Measurements from ENCODE around the gene EMC7. TPM values are rescaled to one million over a fixed set of nuclear protein-coding genes. Genes with fewer than 3 reads are reported as not detected.
"Not testable (repeated sequence)": the region's sequence is repeated elsewhere in the genome, so short reads cannot be mapped to it uniquely, and the experiment has no call there.

The EMC7 gene
- polyA plus RNA-seq = 100 to 1,000 TPM; 132 to 209 (median 169) TPM

DNA sequence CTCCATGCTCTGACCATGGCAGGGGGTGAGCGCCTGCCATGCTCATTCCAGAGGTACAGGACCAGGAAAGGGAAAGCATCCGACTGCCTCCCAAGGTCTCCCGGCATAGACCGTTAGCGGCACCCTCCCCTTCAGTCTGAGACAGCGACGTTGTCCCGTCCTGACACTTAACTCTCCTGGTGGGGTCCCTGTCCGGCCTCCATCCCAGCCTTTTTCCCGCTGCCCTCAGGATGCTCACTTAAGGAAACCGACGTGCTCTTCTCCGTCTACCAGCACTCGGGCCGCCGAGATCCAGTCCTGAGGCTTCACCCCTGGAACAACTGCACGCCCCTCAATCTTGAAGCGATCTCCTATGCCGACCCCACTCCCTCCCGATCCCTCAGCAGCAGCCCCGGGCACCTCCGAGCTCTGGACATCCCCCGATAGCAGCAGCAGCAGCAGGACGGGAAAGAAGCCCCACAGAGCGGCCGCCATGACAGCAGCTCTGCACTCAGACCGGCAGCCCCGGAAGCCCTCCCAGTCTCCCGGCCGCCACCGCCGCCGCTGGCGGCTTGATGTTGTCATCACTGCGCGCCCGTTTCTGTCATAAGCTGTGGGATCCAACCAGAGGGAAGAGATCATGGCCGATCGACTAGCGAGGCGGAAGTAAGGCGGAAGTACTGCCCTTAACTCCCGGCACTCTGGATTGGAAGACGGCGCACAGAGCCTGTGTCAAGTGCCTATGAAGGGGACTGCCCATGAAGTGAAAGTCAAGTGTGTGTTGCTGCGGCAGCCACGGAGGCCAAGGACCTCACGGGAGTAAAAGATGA lies at the start of gene EMC7, which contains the start of gene PGBD4:
Gene EMC7, minus strand, starts transcription at position 497 of the 809 bp plus-strand sequence. Its CDS starts 23 bp downstream, at position 474.
Gene PGBD4, plus strand, starts transcription at position 718 of the 809 bp plus-strand sequence. CDS start 449 bp downstream, outside the sequence.
- Mint-ChIP-seq H3K4me3 (peak within 1 kb of the TSS; percentile 95 to 99 (median 97)), H3K27me3 (ENCODE audit: low read depth in 3 of 3) (peaks cover 4 to 10% (median 9%) of the 10 kb centered on the region in 3 donors), H3K9me3 (peaks cover 0 to 7% (median 0%) of the 10 kb centered on the region in 6 donors), H3K36me3 (peaks cover 5 to 12% (median 8%) of the 10 kb centered on the region in 3 donors), H3K27ac (peak within 1 kb of the TSS; percentile 96 to 99 (median 98)), H3K4me1 (peaks cover 36 to 59% of the 10 kb centered on the region in 2 donors)
- DNase-seq = peak; percentile 98 to 99 (median 98)

DNA sequence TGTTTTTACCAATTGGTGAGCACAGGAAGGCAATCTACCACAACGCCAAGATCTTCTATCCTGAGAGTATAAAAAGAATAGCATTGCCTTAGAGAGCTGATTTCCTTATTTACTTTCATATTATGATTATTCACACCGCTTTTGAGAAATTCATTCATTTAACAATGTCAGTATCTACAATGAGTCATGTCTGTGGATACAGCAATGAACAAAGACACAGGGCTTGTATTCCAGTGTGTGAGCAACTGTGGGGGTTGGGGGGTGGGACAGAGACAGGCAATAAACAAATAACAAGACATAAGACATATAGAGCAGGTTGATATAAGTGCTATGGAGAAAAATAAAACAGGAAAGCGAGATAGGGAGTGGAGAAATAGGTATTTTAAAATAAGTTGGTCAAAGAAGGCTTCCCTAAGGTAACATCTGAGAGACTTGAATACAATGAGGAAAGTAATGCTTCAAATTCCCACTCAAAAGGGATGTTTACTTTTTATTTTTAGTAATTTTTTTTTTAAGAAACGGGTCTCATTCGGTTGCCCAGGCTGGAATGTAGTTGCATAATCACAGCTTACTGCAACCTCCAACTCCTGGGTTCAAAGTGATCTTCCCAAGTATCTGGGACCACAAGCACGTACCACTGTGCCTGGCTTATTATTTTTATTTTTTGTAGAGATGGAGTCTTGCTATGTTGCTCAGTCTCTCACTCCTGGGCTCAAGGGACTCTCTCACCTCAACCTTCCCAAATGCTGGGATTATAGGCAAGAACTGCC lies 45.9 kb upstream of the EMC7 start:
- no peak for DNase-seq
- Mint-ChIP-seq H3K27ac (peak overlapping the region in 1 of 6 donors; percentile 78), H3K27me3 (ENCODE audit: low read depth in 3 of 3) (no peaks in the 10 kb centered on the region), H3K9me3 (no peaks in the 10 kb centered on the region), H3K4me1 (no peaks in the 10 kb centered on the region), H3K4me3 (no peak overlapping the region), H3K36me3 (peaks cover 15 to 26% (median 24%) of the 10 kb centered on the region in 3 donors)

DNA sequence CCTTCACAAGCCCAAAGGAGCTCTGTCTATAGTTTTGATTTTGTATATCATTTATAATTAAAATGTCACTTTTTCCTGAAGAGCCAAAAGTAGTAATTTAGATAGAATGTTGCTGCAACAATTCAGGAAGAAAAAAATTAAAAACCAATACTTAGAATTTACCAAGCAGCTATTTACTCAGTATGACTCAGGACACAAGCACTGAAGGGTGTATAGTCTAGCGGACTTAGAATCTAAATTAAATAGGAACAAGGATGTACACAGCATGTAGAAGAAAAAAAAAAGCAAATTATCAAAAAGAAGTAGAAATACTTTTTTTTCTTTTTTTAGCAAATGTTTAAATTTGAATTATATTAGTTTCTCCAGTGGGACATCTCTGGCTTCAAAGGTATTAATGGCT lies 31.8 kb upstream of the EMC7 start:
- peaks cover 0 to 5% (median 0%) of the 10 kb centered on the region in 3 donors for H3K36me3 Mint-ChIP-seq
- H3K9me3 Mint-ChIP-seq = peaks cover 0 to 2% (median 0%) of the 10 kb centered on the region in 6 donors
- H3K27me3 Mint-ChIP-seq (ENCODE audit: low read depth in 3 of 3) = no peaks in the 10 kb centered on the region

DNA sequence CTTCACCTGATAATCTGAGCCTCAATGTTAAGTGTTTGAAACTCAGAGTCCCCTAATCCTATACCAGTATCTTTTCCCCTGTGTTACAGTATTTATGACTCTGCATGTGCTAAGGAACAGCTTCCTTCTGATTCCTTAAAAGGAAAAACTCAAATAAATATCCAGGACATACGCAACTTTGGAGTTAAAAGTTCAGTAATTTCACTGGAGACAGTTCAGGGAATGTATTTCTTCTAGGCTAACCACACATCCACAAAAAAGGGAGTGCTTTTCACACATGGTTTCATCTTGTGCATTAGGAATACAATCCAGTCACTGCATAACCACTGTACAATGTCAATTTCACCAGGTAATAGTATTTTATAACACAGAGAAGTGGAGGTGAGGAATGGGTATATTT lies 31.2 kb upstream of the EMC7 start:
- Mint-ChIP-seq H3K4me3 (no peak overlapping the region), H3K27me3 (ENCODE audit: low read depth in 3 of 3) (no peaks in the 10 kb centered on the region), H3K4me1 (peaks cover 0 to 2% of the 10 kb centered on the region in 2 donors), H3K36me3 (peaks cover 0 to 5% (median 0%) of the 10 kb centered on the region in 3 donors), H3K27ac (no peak overlapping the region), H3K9me3 (peaks cover 0 to 2% (median 0%) of the 10 kb centered on the region in 6 donors)
- DNase-seq = no peak

More for the DNA sequence above, 31.8 kb upstream of the EMC7 start:
- Mint-ChIP-seq H3K4me1 (no peaks in the 10 kb centered on the region), H3K4me3 (no peak overlapping the region), H3K27ac (no peak overlapping the region)
- DNase-seq = no peak

DNA sequence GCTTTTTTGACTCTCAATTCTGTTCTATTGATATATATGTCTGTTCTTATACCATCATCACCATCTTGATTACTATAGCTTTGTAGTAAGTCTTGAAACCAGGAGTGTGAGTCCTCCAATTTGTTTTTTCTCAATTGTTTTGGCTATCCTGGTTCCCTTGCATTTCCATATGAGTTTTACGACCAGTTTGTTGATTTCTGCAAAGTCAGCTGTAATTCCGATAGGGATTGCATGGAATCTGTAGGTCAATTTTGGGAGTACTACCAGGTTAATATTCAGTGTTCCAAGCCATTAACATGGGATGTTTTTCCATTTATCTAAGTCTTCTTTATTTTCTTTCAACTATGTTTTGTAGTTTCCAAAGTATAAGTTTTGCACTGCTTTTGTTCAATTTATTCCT lies 27.2 kb upstream of the EMC7 start:
- Mint-ChIP-seq H3K27ac (no peak overlapping the region), H3K9me3 (peaks cover 0 to 2% (median 0%) of the 10 kb centered on the region in 6 donors), H3K4me3 (no peak overlapping the region)

DNA sequence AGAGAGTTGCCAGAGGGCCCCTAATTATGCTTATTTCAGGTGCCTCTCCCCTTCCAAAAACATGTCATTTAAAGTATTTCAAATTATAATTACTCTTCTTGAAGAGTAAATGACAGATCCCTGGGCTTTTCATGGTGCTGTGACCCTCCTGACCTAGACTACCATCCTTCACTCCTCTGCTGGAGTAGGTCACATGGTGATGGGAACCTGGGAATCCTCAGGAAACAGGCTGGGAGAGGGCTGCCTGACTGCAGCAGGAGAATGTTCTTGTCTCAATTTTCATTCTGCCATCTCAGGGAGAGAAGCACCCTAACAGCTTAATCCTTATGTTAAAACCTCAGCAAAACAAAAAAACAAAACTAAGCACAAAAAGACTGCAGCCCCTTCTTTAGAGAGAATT lies 24.9 kb upstream of the EMC7 start:
- Mint-ChIP-seq H3K27me3 (ENCODE audit: low read depth in 3 of 3) (peaks cover 4% of the 10 kb centered on the region in 3 donors), H3K36me3 (no peaks in the 10 kb centered on the region), H3K27ac (no peak overlapping the region), H3K4me1 (peaks cover 0 to 7% of the 10 kb centered on the region in 2 donors), H3K4me3 (no peak overlapping the region), H3K9me3 (peaks cover 0 to 2% (median 0%) of the 10 kb centered on the region in 6 donors)
- DNase-seq = no peak

More for the DNA sequence above, 27.2 kb upstream of the EMC7 start:
- DNase-seq = no peak
- H3K4me1 Mint-ChIP-seq = peaks cover 0 to 7% of the 10 kb centered on the region in 2 donors
- H3K27me3 Mint-ChIP-seq (ENCODE audit: low read depth in 3 of 3) = peaks cover 0 to 3% (median 2%) of the 10 kb centered on the region in 3 donors
- H3K36me3 Mint-ChIP-seq = no peaks in the 10 kb centered on the region

DNA sequence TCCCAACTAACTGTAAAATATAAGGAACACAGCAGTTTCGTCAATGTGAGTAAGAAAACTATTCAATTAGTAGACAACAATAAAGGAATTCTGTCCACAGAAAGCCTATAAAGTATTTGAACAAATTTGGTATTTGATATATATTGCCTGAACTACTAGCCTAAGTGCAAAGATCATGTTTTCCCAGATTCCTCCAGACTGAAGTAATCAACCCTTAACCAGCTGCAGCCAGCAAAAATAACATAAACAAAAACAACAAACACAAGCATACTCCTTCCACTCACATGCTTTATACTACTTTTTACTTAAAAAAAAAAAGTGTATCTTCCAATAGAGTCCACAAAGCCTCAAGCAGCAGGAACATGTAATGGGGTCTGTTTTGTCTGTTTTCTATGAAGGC lies 24.3 kb upstream of the EMC7 start:
- no peak for DNase-seq
- Mint-ChIP-seq H3K27ac (no peak overlapping the region), H3K4me1 (peaks cover 0 to 7% of the 10 kb centered on the region in 2 donors), H3K36me3 (no peaks in the 10 kb centered on the region), H3K4me3 (no peak overlapping the region), H3K9me3 (peaks cover 0 to 3% (median 0%) of the 10 kb centered on the region in 6 donors), H3K27me3 (ENCODE audit: low read depth in 3 of 3) (peaks cover 4 to 9% (median 4%) of the 10 kb centered on the region in 3 donors)

DNA sequence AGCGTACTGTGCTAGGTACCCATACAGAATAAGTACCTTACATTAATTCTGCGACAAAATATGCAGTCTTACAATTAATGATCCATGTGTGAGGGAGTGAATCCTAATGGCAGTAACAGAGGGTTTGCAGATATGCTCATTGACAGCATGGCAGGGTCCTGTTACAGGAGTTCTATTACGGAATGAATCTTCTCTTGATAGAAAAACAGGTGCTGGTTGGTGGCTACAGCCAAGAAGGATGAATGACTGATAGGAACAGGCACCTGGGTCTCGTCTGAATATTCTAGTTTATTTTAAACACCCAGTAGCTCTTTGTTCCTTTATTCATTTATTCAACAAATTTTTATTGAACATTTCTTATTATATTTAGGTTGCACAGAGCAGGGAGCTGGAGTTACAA lies 23.0 kb upstream of the EMC7 start:
- Mint-ChIP-seq H3K27ac (no peak overlapping the region), H3K4me1 (peaks cover 0 to 7% of the 10 kb centered on the region in 2 donors), H3K27me3 (ENCODE audit: low read depth in 3 of 3) (peaks cover 4 to 13% (median 8%) of the 10 kb centered on the region in 3 donors), H3K4me3 (no peak overlapping the region), H3K9me3 (peaks cover 0 to 3% (median 0%) of the 10 kb centered on the region in 6 donors), H3K36me3 (peaks cover 0 to 4% (median 0%) of the 10 kb centered on the region in 3 donors)
- DNase-seq = no peak

DNA sequence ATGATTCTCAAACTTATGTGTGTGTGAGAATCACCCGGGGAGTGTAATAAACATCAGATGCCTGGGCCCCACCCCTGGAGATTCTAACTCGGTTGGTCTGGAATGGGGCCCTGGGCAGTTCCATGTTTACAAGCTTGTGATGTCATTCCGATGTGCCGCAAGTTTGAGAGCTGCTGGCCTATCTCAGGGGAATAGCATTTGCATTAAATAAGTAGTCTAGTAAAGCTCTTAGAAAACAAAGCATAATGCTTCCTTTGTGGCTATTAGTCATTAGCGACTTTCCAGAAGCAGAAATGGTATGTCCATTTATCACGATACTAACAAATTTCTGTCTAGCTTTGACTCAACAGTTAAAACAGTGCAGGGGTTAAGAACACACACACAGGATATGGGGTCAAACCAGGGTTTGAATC lies 21.1 kb upstream of the EMC7 start:
- Mint-ChIP-seq H3K27me3 (ENCODE audit: low read depth in 3 of 3) (peaks cover 4 to 19% (median 11%) of the 10 kb centered on the region in 3 donors), H3K4me3 (no peak overlapping the region), H3K9me3 (peaks cover 0 to 2% (median 0%) of the 10 kb centered on the region in 6 donors), H3K27ac (no peak overlapping the region), H3K36me3 (peaks cover 0 to 4% (median 0%) of the 10 kb centered on the region in 3 donors), H3K4me1 (peaks cover 0 to 4% of the 10 kb centered on the region in 2 donors)
- no peak for DNase-seq

DNA sequence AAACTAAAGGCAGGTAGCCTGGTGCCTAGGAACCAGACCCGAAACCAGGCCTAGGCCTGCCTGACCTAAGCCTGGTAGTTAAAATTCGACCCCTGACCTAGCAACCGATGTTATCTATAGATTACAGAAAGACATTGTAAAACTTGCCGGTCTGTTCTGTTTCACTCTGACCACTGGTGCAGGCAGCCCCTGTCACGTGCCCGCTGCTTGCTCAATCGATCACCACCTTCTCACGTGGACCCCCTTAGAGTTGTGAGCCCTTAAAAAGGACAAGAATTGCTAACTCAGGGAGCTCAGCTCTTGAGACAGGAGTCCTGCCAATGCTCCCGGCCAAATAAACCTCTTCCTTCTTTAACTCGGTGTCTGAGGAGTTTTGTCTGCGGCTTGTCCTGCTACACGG lies 20.1 kb upstream of the EMC7 start:
- not testable (repeated sequence) for H3K4me3 Mint-ChIP-seq, H3K36me3 Mint-ChIP-seq, H3K9me3 Mint-ChIP-seq, H3K4me1 Mint-ChIP-seq, H3K27ac Mint-ChIP-seq, DNase-seq
- peaks cover 6 to 22% (median 9%) of the 10 kb centered on the region in 3 donors for H3K27me3 Mint-ChIP-seq (ENCODE audit: low read depth in 3 of 3)

DNA sequence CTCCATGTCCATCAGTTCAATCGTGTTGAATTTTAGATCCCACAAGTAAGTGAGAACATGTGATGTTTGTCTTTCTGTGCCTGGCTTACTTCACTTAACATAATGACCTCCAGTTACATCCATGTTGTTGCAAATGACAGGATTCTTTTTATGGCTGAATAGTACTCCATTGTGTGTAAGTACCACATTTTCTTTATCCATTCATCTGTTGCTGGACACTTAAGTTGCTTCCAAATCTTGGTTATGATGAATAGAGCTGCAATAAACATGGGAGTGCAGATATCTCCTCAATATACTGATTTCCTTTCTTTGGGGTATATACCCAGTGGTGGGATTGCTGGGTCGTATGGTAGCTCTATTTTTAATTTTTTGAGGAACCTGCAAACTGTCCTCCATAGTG lies 18.8 kb upstream of the EMC7 start:
- H3K9me3 Mint-ChIP-seq, H3K36me3 Mint-ChIP-seq, H3K27ac Mint-ChIP-seq, H3K4me3 Mint-ChIP-seq, DNase-seq, H3K4me1 Mint-ChIP-seq: not testable (repeated sequence)
- peaks cover 6 to 23% (median 9%) of the 10 kb centered on the region in 3 donors for H3K27me3 Mint-ChIP-seq (ENCODE audit: low read depth in 3 of 3)

DNA sequence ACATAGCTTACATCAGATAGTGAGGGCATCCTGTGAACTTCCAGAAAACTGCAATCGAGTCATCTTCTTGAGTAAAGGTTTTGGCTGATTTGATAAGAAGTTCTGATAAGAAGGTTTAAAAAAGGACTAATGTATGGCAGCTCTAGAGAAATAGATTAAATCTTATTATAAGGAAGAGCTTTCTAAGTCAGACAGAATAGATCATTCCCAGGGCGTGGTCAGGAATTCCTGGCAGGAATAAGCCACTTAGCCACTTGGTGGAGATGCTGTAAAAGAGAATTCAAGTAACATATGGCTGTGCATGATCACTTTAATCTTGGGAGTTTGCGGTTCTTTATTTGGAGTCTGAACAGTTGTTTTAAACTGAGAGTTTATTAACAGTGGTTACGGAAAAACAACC lies 17.6 kb upstream of the EMC7 start:
- H3K36me3 Mint-ChIP-seq = peaks cover 0 to 4% (median 0%) of the 10 kb centered on the region in 3 donors
- DNase-seq = no peak
- H3K27ac Mint-ChIP-seq = no peak overlapping the region
- peaks cover 0 to 2% (median 0%) of the 10 kb centered on the region in 6 donors for H3K9me3 Mint-ChIP-seq
- no peaks in the 10 kb centered on the region for H3K4me1 Mint-ChIP-seq
- H3K27me3 Mint-ChIP-seq (ENCODE audit: low read depth in 3 of 3) = peaks cover 6 to 26% (median 9%) of the 10 kb centered on the region in 3 donors
- H3K4me3 Mint-ChIP-seq = no peak overlapping the region

DNA sequence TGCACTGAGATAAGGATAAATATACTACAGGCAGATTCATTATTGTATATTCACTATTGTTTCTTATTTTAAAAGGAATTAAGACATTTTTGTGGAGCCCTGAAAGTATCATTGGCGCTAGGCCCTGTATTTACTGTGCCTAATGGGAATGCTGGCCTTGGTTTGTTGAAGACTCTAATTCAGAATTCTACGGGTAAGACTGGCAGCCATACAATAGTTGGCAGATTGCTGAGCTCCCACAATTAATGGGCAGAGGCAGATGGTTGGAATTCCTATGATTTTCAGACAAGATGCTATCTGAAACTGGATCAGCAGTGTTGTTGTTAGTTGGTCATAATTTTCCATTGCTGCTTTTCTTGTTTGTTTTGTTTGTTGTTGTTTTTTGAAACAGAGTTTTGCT lies 15.0 kb upstream of the EMC7 start:
- DNase-seq = no peak
- peaks cover 0 to 4% (median 0%) of the 10 kb centered on the region in 3 donors for H3K36me3 Mint-ChIP-seq
- H3K9me3 Mint-ChIP-seq = peaks cover 0 to 2% (median 0%) of the 10 kb centered on the region in 6 donors
- H3K27me3 Mint-ChIP-seq (ENCODE audit: low read depth in 3 of 3) = peaks cover 5 to 23% (median 8%) of the 10 kb centered on the region in 3 donors
- H3K4me3 Mint-ChIP-seq = no peak overlapping the region
- no peaks in the 10 kb centered on the region for H3K4me1 Mint-ChIP-seq
- H3K27ac Mint-ChIP-seq = no peak overlapping the region
